NCI-H1436 treated with DMSO at 0.1 percent for 48 hours (cell line): ENCODE results near the gene ATP8A2.

ENCODE experiments used
- DNase-seq: peaks from one replicate; lab custom pipeline; 2025; lab: John Stamatoyannopoulos, UW

ATP8A2 gene

GRCh38 chr13:25967144-25967543 is 595.4 kb downstream of the ATP8A2 start:
- no peak for DNase-seq

- no peak for DNase-seq
Observed at GRCh38 chr13:25971047-25971446, 599.3 kb downstream of the ATP8A2 start.

- no peak for DNase-seq
Observed at GRCh38 chr13:25971459-25972145, 599.8 kb downstream of the ATP8A2 start.

GRCh38 chr13:25973085-25973484 is 601.3 kb downstream of the ATP8A2 start:
- no peak for DNase-seq

- no peak for DNase-seq
Observed at GRCh38 chr13:25973576-25973975, 601.8 kb downstream of the ATP8A2 start.

- peak; percentile 7 for DNase-seq
Observed at GRCh38 chr13:25977216-25977615, 605.4 kb downstream of the ATP8A2 start.

GRCh38 chr13:25977671-25978070 is 605.9 kb downstream of the ATP8A2 start:
- no peak for DNase-seq

- DNase-seq: no peak
Observed at GRCh38 chr13:25978961-25979360, 607.2 kb downstream of the ATP8A2 start.

- no peak for DNase-seq
Observed at GRCh38 chr13:25979371-25979770, 607.6 kb downstream of the ATP8A2 start.

GRCh38 chr13:25980255-25980654 is 608.5 kb downstream of the ATP8A2 start:
- DNase-seq: no peak

- no peak for DNase-seq
Observed at GRCh38 chr13:25981060-25981459, 609.3 kb downstream of the ATP8A2 start.

GRCh38 chr13:25982907-25983306 is 611.1 kb downstream of the ATP8A2 start:
- no peak for DNase-seq

- DNase-seq: no peak
Observed at GRCh38 chr13:25987987-25988386, 616.2 kb downstream of the ATP8A2 start.

GRCh38 chr13:25988661-25989060 is 616.9 kb downstream of the ATP8A2 start:
- no peak for DNase-seq

- no peak for DNase-seq
Observed at GRCh38 chr13:25990801-25991200, 619.0 kb downstream of the ATP8A2 start.

- DNase-seq: no peak
Observed at GRCh38 chr13:25992076-25992475, 620.3 kb downstream of the ATP8A2 start.

GRCh38 chr13:26007261-26008125 is 635.7 kb downstream of the ATP8A2 start:
- DNase-seq: no peak

GRCh38 chr13:26010487-26011207 is 638.9 kb downstream of the ATP8A2 start:
- no peak for DNase-seq

- no peak for DNase-seq
Observed at GRCh38 chr13:26011208-26011573, 639.4 kb downstream of the ATP8A2 start.

GRCh38 chr13:26011996-26012821 is 640.4 kb downstream of the ATP8A2 start:
- no peak for DNase-seq

- no peak for DNase-seq
Observed at GRCh38 chr13:26012995-26013394, 641.2 kb downstream of the ATP8A2 start.
